ENCODE data around the gene NOL4L.

NOL4L gene

GRCh38 chr20:32513031-32513866 is 71.9 kb downstream of the NOL4L start:
- Histone ChIP-seq H3K4me3 (ENCODE audit: low read depth in 1 of 2, low read length in 1 of 2) (no peak overlapping the region), H3K36me3 (no peaks in the 10 kb centered on the region), H3K27me3 (no peaks in the 10 kb centered on the region), H3K9me3 (no peaks in the 10 kb centered on the region), H3K27ac (no peak overlapping the region), H3K4me1 (ENCODE audit: control insufficient read depth in 1 of 2, insufficient read depth in 1 of 2, low read depth in 1 of 2, low read length in 1 of 2) (peaks cover 56 to 72% of the 10 kb centered on the region in 2 experiments)
- no peak for TF ChIP-seq CTCF (IDR thresholded peaks at IDR 0.05)

- H3K27me3 ChIP-seq: no peaks in the 10 kb centered on the region
- H3K4me3 ChIP-seq (ENCODE audit: low read depth in 1 of 2, low read length in 1 of 2): no peak overlapping the region
- no peaks in the 10 kb centered on the region for H3K36me3 ChIP-seq
- no peak overlapping the region for H3K27ac ChIP-seq
- H3K4me1 ChIP-seq (ENCODE audit: control insufficient read depth in 1 of 2, insufficient read depth in 1 of 2, low read depth in 1 of 2, low read length in 1 of 2): peaks cover 63 to 79% of the 10 kb centered on the region in 2 experiments
- no peaks in the 10 kb centered on the region for H3K9me3 ChIP-seq
- TF ChIP-seq CTCF (IDR thresholded peaks at IDR 0.05): no peak
Measured at GRCh38 chr20:32512047-32512385, 73.1 kb downstream of the NOL4L start.

GRCh38 chr20:32511358-32512046 is 73.6 kb downstream of the NOL4L start:
- H3K27me3 ChIP-seq: no peaks in the 10 kb centered on the region
- H3K27ac ChIP-seq: no peak overlapping the region
- no peaks in the 10 kb centered on the region for H3K9me3 ChIP-seq
- TF ChIP-seq CTCF (IDR thresholded peaks at IDR 0.05): no peak
- H3K4me3 ChIP-seq (ENCODE audit: low read depth in 1 of 2, low read length in 1 of 2): no peak overlapping the region
- H3K36me3 ChIP-seq: no peaks in the 10 kb centered on the region
- H3K4me1 ChIP-seq (ENCODE audit: control insufficient read depth in 1 of 2, insufficient read depth in 1 of 2, low read depth in 1 of 2, low read length in 1 of 2): peaks cover 63 to 79% of the 10 kb centered on the region in 2 experiments

- Histone ChIP-seq H3K27me3 (no peaks in the 10 kb centered on the region), H3K4me1 (ENCODE audit: control insufficient read depth in 1 of 2, insufficient read depth in 1 of 2, low read depth in 1 of 2, low read length in 1 of 2) (peaks cover 66 to 81% of the 10 kb centered on the region in 2 experiments), H3K36me3 (no peaks in the 10 kb centered on the region), H3K9me3 (no peaks in the 10 kb centered on the region), H3K4me3 (ENCODE audit: low read depth in 1 of 2, low read length in 1 of 2) (no peak overlapping the region), H3K27ac (no peak overlapping the region)
- no peak for TF ChIP-seq CTCF (IDR thresholded peaks at IDR 0.05)
Measured at GRCh38 chr20:32510601-32511357, 74.4 kb downstream of the NOL4L start.

DNA sequence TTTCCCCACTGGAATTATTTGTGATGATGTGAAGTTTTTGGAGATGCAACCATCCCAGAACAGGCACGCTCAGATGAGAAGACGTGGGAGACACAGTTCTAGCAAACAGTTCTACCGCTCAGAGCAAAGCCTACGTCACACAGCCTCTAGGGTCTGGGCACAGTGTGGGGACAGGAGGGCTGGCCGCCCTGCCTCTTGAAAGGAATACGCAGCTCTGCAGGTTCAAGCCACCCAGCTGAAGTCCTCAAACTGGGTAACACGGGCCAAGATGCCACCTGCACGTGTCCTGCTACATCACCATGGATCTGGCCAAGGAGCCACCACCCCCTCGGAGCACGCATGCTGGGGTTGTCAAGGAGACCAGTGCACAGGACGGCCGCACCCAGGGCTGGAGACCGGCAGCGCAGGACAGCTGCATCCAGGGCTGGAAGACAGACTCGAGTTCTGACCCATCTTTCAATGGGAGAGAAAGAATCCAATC is 75.0 kb downstream of the NOL4L start:
- peaks cover 67 to 81% of the 10 kb centered on the region in 2 experiments for H3K4me1 ChIP-seq (ENCODE audit: control insufficient read depth in 1 of 2, insufficient read depth in 1 of 2, low read depth in 1 of 2, low read length in 1 of 2)
- no peak for TF ChIP-seq CTCF (IDR thresholded peaks at IDR 0.05)
- no peaks in the 10 kb centered on the region for H3K36me3 ChIP-seq
- H3K27ac ChIP-seq: no peak overlapping the region
- no peaks in the 10 kb centered on the region for H3K9me3 ChIP-seq
- H3K27me3 ChIP-seq: no peaks in the 10 kb centered on the region
- no peak overlapping the region for H3K4me3 ChIP-seq (ENCODE audit: low read depth in 1 of 2, low read length in 1 of 2)
